GM18498 (cell line): ENCODE results near the gene ICAM4.
"Not testable (repeated sequence)": the region's sequence is repeated elsewhere in the genome, so short reads cannot be mapped to it uniquely, and the experiment has no call there.

Experiments
- ATAC-seq: cut with Tn5 transposase; IDR thresholded peaks from one replicate; pipeline ENCODE4 v1.9.1; 2021; ENCODE audit warnings: mild to moderate bottlenecking, moderate library complexity; ENCODE audit not compliant: unreplicated experiment

ICAM4 gene

GRCh38 chr19:10336725-10337124, 50.0 kb downstream of the ICAM4 start:
- not testable (repeated sequence) for ATAC-seq
